Measurements from ENCODE around the gene WASHC3. TPM values are rescaled to one million over a fixed set of nuclear protein-coding genes. Genes with fewer than 3 reads are reported as not detected.
A peak's percentile ranks its signal among the peaks of the same experiment; 100 is the strongest.

The WASHC3 gene, protein sequence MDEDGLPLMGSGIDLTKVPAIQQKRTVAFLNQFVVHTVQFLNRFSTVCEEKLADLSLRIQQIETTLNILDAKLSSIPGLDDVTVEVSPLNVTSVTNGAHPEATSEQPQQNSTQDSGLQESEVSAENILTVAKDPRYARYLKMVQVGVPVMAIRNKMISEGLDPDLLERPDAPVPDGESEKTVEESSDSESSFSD
- 20.9 and 29.7 TPM in 2 replicates for total RNA-seq (2021)
- percentile 62 among the genes with signal in this experiment for Bru-seq, nascent RNA
- BruChase-seq, experiment 1, labeled RNA remaining after a 2-hour chase: percentile 58 among the genes with signal in this experiment
- BruChase-seq, experiment 2, labeled RNA remaining after a 6-hour chase: percentile 47 among the genes with signal in this experiment
- long read RNA-seq, transcript WASHC3-201 (7 exons, 916 nt): major isoform, 49 of 73 reads
- long read RNA-seq, transcript WASHC3-213 (7 exons, 865 nt): minor isoform, 11 of 73 reads
- long read RNA-seq, partial matches to known transcripts: 0 of 73 reads
- long read RNA-seq, other reads (novel, unspliced or antisense): 11 of 73 reads

- DNase-seq: peak; percentile 84 to 88
- TF ChIP-seq CTCF (conservative IDR thresholded peaks at IDR 0.05): no peak
- TF ChIP-seq EZH2 (IDR thresholded peaks at IDR 0.05; ENCODE audit: low read depth): no peak
- peak within 1 kb of the TSS; percentile 45; the same call in 1 of the 2 replicates for H3K27ac ChIP-seq
- peak within 1 kb of the TSS; percentile 98 for H2AFZ ChIP-seq
- no peaks in the 10 kb centered on the region for H3K27me3 ChIP-seq (ENCODE audit: insufficient read depth, low read depth)
- H3F3A ChIP-seq (ENCODE audit: insufficient read depth, low read depth): peaks cover 7% of the 10 kb centered on the region; the same call in 1 of the 2 replicates
- H3K4me3 ChIP-seq: peak within 1 kb of the TSS; percentile 78
- intact Hi-C loops (cut with micrococcal nuclease; ENCODE audit: unreplicated experiment): no loop called here
- H3K9me3 ChIP-seq (ENCODE audit: insufficient read depth, low read depth): no peaks in the 10 kb centered on the region
- H3K79me2 ChIP-seq (ENCODE audit: low read depth): no peaks in the 10 kb centered on the region
- H3K4me2 ChIP-seq: peak within 1 kb of the TSS; percentile 98
- CTCF ChIA-PET: interaction anchor here (0.6 kb wide), 1 partner anchor 642 kb away, joined by 3 read pairs; no protein-coding TSS in a partner anchor
- H4K20me1 ChIP-seq (ENCODE audit: insufficient read depth): no peaks in the 10 kb centered on the region
- no peaks in the 10 kb centered on the region for H3K9me2 ChIP-seq (ENCODE audit: insufficient read depth)
- H3K36me3 ChIP-seq (ENCODE audit: low read depth): 0 out of 2 replicates have a peak, but pooled peaks cover 4% of the 10 kb centered on the region
- H3K4me1 ChIP-seq (replicated peaks; ENCODE audit: insufficient read depth): peaks cover 6% of the 10 kb centered on the region; the same call in 1 of the 2 replicates
- POLR2A ChIA-PET (ENCODE audit: unreplicated experiment): interaction anchor here (0.6 to 0.7 kb wide), 3 partner anchors 9 to 763 kb away, joined by 3 to 7 read pairs (median 5); no protein-coding TSS in a partner anchor
- TSS peak; percentile 88 for BruUV-seq (replicated peaks)
These were observed at the start of gene WASHC3 for GRCh38 chr12:102061560-102062418. TSS of gene WASHC3 (minus strand) at chr12:102061991. CDS start at chr12:102061962, 29 bp downstream.

GRCh38 chr12:102110782-102111181, 49.0 kb upstream of the WASHC3 start:
- no peaks in the 10 kb centered on the region for H3K4me1 ChIP-seq (replicated peaks; ENCODE audit: insufficient read depth)
- CTCF ChIA-PET: no interaction called here
- intact Hi-C loops (cut with micrococcal nuclease; ENCODE audit: unreplicated experiment): no loop called here
- no peaks in the 10 kb centered on the region for H3K9me3 ChIP-seq (ENCODE audit: insufficient read depth, low read depth)
- no peaks in the 10 kb centered on the region for H3K27me3 ChIP-seq (ENCODE audit: insufficient read depth, low read depth)
- H3F3A ChIP-seq (ENCODE audit: insufficient read depth, low read depth): no peaks in the 10 kb centered on the region; the same call in 1 of the 2 replicates
- no peak overlapping the region for H2AFZ ChIP-seq
- DNase-seq: no peak
- peaks cover 45% of the 10 kb centered on the region for H3K36me3 ChIP-seq (ENCODE audit: low read depth)
- BruUV-seq (replicated peaks): no TSS peak
- no peaks in the 10 kb centered on the region for H4K20me1 ChIP-seq (ENCODE audit: insufficient read depth)
- H3K4me3 ChIP-seq: no peak overlapping the region
- H3K4me2 ChIP-seq: no peak overlapping the region
- no peak overlapping the region for H3K27ac ChIP-seq
- POLR2A ChIA-PET (ENCODE audit: unreplicated experiment): no interaction called here
- no peaks in the 10 kb centered on the region for H3K79me2 ChIP-seq (ENCODE audit: low read depth)
- H3K9me2 ChIP-seq (ENCODE audit: insufficient read depth): no peaks in the 10 kb centered on the region
- TF ChIP-seq CTCF (conservative IDR thresholded peaks at IDR 0.05): no peak
- TF ChIP-seq EZH2 (IDR thresholded peaks at IDR 0.05; ENCODE audit: low read depth): no peak

- CTCF ChIA-PET: no interaction called here
- TF ChIP-seq EZH2 (IDR thresholded peaks at IDR 0.05; ENCODE audit: low read depth): no peak
- no peak for TF ChIP-seq CTCF (conservative IDR thresholded peaks at IDR 0.05)
- no peak overlapping the region for H2AFZ ChIP-seq
- no peak overlapping the region for H3K4me3 ChIP-seq
- BruUV-seq (replicated peaks): no TSS peak
- no peaks in the 10 kb centered on the region for H3K79me2 ChIP-seq (ENCODE audit: low read depth)
- no peaks in the 10 kb centered on the region for H3K9me3 ChIP-seq (ENCODE audit: insufficient read depth, low read depth)
- H3F3A ChIP-seq (ENCODE audit: insufficient read depth, low read depth): no peaks in the 10 kb centered on the region
- no peak overlapping the region for H3K4me2 ChIP-seq
- no peaks in the 10 kb centered on the region for H3K4me1 ChIP-seq (replicated peaks; ENCODE audit: insufficient read depth)
- POLR2A ChIA-PET (ENCODE audit: unreplicated experiment): no interaction called here
- no peak for DNase-seq
- H3K27ac ChIP-seq: no peak overlapping the region
- no peaks in the 10 kb centered on the region for H4K20me1 ChIP-seq (ENCODE audit: insufficient read depth)
- H3K27me3 ChIP-seq (ENCODE audit: insufficient read depth, low read depth): no peaks in the 10 kb centered on the region
- peaks cover 5% of the 10 kb centered on the region; the same call in 1 of the 2 replicates for H3K9me2 ChIP-seq (ENCODE audit: insufficient read depth)
- intact Hi-C loops (cut with micrococcal nuclease; ENCODE audit: unreplicated experiment): no loop called here
- H3K36me3 ChIP-seq (ENCODE audit: low read depth): peaks cover 30% of the 10 kb centered on the region; the same call in 1 of the 2 replicates
These were observed 46.2 kb upstream of the WASHC3 start for GRCh38 chr12:102107970-102108369.
